SK-N-MC (cell line): ENCODE results near the gene HSPA8.

ENCODE experiments used
- EZH2 ChIP-seq: fragments of 200-600 bp; sonication (generic); IDR thresholded peaks from one replicate; pipeline ENCODE4 v1.6.1; 2017; ENCODE audit warnings: antibody characterized with exemption
- POLR2AphosphoS5 ChIP-seq: IDR thresholded peaks from 2 replicates; pipeline ENCODE4 v1.6.1; 2012; ENCODE audit warnings: mild to moderate bottlenecking, low read depth, low read length, borderline replicate concordance

GRCh38 chr11:123072332-123072761 is 10.4 kb upstream of the HSPA8 start:
- TF ChIP-seq POLR2AphosphoS5 (no peak), EZH2 (no peak)
